ENCODE measurements around the gene AMIGO1. TPM values are rescaled to one million over a fixed set of nuclear protein-coding genes. Genes with fewer than 3 reads are reported as not detected.

Gene AMIGO1
- polyA plus RNA-seq, 12 donors = 4.1 to 16.8 (median 12.4) TPM; not detected in 1

GRCh38 chr1:109535481-109535880, 26.0 kb upstream of the AMIGO1 start:
- DNase-seq = no peak

GRCh38 chr1:109534307-109534858, 24.9 kb upstream of the AMIGO1 start:
- no peak for DNase-seq

GRCh38 chr1:109532365-109533136, 23.0 kb upstream of the AMIGO1 start:
- DNase-seq = peak; percentile 87

DNA sequence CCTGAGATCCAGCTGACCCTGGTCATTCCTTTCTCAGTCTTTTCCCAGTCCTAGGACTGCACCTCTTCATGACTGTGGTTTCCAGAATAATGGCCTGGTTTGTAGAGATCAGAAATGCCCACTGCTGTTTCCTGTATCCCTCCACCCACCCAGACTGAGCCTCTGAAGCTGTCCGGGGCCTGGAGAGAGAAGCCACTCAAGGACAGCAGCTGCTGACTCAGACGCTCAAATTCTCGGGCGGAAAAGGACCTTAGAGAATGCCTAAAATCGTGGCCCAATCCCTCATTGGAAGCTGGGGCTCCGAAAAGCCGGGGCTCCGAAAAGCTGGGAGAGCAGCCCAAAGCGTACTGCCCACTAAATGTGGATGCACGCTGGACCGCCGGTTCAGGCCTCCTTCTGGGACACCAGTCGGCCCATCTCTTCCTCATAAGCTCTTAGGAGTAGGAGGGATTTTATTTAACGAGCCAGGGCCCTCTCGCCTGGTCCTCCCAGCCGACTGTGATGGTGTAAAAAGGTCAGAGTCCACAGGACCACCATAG, 22.4 kb upstream of the AMIGO1 start:
- no peak for DNase-seq

DNA sequence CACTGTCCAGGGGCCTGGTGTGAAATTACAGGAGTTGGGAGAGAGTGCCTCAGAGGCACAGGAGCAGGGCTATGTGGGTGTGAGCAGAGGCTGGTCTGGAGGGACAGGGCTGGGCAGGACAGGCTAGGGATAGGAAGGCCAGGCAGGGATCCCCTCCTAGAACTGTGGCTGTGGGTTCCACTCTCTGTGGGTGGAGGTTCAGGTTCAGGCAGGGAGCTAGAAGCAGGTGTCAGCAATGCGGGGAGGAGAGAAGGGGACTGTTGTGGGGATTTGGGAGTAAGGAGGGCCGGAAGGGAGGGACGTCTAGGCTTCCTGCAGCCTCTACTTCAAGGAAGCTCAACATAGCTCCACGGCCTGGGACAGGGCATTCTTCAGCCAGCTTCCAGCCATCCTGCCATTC, 21.9 kb upstream of the AMIGO1 start:
- DNase-seq = no peak

GRCh38 chr1:109530457-109531087, 21.0 kb upstream of the AMIGO1 start:
- no peak for DNase-seq

GRCh38 chr1:109529881-109530456, 20.4 kb upstream of the AMIGO1 start:
- DNase-seq = no peak

- DNase-seq = no peak
Measured at GRCh38 chr1:109528712-109529111, 19.2 kb upstream of the AMIGO1 start.

- DNase-seq = no peak
Measured at GRCh38 chr1:109527846-109528695, 18.5 kb upstream of the AMIGO1 start.

GRCh38 chr1:109527098-109527811, 17.7 kb upstream of the AMIGO1 start:
- DNase-seq = no peak

DNA sequence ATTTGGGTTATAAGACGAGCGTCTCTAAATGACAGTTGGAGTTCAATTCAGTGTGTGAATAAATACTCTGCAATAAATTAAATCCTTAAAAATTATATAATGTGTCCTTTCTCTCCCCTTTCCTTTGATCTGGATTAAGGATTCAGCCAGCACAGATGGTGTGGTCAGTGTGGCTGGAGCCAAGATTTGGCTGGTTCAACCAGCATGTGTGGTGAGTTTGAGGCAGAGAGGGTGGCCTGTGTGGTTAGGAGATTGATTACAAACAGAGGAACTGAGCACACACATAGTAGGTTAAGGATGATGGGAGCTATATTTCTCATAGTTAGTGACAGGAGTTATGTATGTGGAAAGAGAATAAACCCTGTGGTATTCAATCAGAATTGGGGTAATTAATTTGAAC, 14.2 kb upstream of the AMIGO1 start:
- no peak for DNase-seq

DNA sequence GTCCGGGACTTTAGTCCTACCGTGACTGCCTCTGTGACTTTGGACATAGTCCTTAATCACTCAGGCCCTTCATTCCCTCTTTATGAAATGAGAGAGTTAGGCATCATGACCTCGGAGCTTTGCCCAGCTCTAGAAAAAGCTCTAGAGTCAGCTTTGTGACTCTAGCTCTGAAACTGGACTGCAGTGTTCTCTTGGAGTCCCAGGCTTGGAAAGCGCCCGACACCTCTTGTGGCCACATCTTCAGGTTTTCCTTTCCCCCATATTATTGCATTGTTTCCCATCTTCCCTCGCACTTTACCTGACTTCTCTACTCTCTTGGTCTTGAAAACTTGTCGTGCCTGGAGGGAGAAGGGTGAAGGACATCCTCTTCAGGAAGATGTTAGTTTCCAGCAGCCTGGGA, 12.5 kb upstream of the AMIGO1 start:
- DNase-seq = no peak

DNA sequence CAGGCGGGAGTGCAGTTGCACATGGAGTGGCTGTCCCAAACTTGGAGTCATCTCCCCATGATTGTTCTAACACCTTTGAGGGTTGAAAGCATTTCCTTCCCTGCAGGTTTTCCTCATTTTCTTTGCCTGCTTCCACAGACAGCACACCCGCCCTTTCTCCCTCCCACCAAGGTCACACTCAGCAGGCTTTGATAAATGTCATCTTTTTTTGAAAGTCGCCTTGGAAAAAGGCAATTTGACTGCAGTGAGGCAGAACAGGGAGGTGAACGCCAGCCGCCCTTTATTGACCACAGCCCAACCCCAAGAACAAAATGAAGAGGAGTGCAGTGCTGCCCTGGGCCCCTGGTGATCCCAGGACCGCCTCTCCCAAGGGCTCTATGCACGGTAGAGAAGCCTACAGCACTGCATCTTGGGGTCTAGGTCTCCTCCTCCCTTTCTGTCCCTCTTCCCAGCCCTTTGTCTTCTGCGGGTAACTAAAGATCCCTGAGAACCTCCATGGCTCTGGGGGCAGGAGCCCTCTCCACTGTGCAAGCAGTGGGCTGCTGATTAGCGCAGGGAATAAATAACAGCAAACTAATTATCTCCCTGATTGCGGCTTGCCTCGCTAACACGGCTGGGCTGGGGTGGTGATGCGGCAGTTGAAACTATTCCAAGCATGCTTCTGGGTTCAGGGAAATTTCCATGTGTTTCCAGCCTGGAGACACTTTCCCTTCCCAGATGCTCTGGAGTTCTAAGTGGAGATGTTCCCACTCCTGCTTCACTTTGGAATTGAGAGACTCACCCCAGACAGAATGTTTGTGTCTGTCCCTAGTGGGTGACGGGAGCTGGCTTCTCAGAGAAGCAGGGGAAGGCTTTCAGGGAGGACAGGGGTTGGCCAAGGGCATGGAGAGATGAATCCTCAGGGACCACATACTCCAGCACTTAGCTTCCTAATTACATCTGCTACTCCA, 11.8 kb upstream of the AMIGO1 start:
- no peak for DNase-seq

GRCh38 chr1:109517337-109517736, 7.8 kb upstream of the AMIGO1 start:
- DNase-seq = no peak

GRCh38 chr1:109516872-109517271, 7.3 kb upstream of the AMIGO1 start:
- DNase-seq = no peak

DNA sequence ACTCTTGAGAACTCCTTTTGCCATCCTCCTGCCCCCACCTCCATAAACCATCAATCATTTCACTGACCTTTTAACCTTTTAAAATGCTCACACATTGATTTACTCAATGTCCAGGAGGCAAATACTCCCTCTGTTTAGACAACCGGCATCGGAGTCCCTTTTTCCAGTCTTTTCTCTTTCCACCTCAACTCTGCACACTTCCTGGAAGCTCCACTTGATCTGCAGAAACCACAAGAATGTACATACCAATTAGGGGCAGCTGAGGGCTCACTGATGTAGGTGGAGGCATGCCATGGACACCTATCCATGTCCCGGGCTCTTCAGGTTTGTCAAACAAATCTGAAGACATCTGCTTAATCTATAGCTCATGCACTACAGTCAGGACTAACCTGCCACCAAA, 5.3 kb upstream of the AMIGO1 start:
- DNase-seq = no peak

GRCh38 chr1:109513110-109513710, 3.7 kb upstream of the AMIGO1 start:
- no peak for DNase-seq

GRCh38 chr1:109508873-109509175, 703 bp downstream of the AMIGO1 start:
- no peak for DNase-seq

Measured in muscle of arm (tissue), 12 donors.